Stomach (tissue), 4 donors: ENCODE measurements around the gene ZNF181.

ENCODE experiments used
- CTCF ChIP-seq, 7 experiments: fragments of 450-650 bp in 4 of 7; fragments of 200-600 bp in 3 of 7; sonication (generic) in 3 of 7; IDR thresholded peaks; one replicate each; pipeline ENCODE4 v1.5.1; 2016 to 2019; ENCODE audit warnings: antibody characterized with exemption in 7 of 7, control low read depth in 2 of 7, mild to moderate bottlenecking in 1 of 7
- POLR2A ChIP-seq, 4 donors: fragments of 450-650 bp; IDR thresholded peaks; one replicate each; pipeline ENCODE4 v1.6.1; 2016; ENCODE audit warnings: antibody characterized with exemption in 4 of 4, control low read depth in 2 of 4, mild to moderate bottlenecking in 1 of 4, moderate library complexity in 1 of 4
- POLR2AphosphoS5 ChIP-seq, 3 donors: sonication (generic); formaldehyde crosslinking; IDR thresholded peaks; one replicate each; pipeline ENCODE4 v1.6.1; 2016; ENCODE audit warnings: antibody characterized with exemption in 3 of 3

GRCh38 chr19:34731964-34732363, 2.1 kb upstream of the ZNF181 start:
- TF ChIP-seq CTCF (IDR thresholded peaks at IDR 0.05), result no peak
- TF ChIP-seq POLR2A (IDR thresholded peaks at IDR 0.05), result no peak
- TF ChIP-seq POLR2AphosphoS5 (IDR thresholded peaks at IDR 0.05), result no peak
